Stomach (tissue), 9 donors: ENCODE results near the gene NEMF. TPM values are rescaled to one million over a fixed set of nuclear protein-coding genes. Genes with fewer than 3 reads are reported as not detected.

ENCODE experiments used
- DNase-seq, 2 donors: peaks; one replicate each; pipeline versions ENCODE4 v3.0.0 to v3.0.0-alpha.2; 2013 to 2019
- H3K27ac ChIP-seq, 5 donors: fragments of 200-600 bp in 4 of 5; sonication (generic) in 4 of 5; one replicate each; pipeline ENCODE4 v1.5.1; 2013 to 2019; ENCODE audit warnings: mild to moderate bottlenecking in 1 of 5, moderate library complexity in 1 of 5
- H3K27me3 ChIP-seq, 3 donors: fragments of 200-600 bp; sonication (generic); one replicate each; pipeline ENCODE4 v1.5.1; 2017 to 2019; ENCODE audit warnings: mixed run types in 1 of 3
- H3K36me3 ChIP-seq, 4 donors: fragments of 200-600 bp; sonication (generic); 1 replicate in 3 of 4; 2 replicates in 1 of 4; pipeline ENCODE4 v1.5.1; 2016 to 2019
- H3K4me1 ChIP-seq, 4 donors: fragments of 200-600 bp; sonication (generic); one replicate each; pipeline ENCODE4 v1.5.1; 2016 to 2019
- H3K4me3 ChIP-seq, 4 donors: fragments of 200-600 bp; sonication (generic) in 3 of 4; one replicate each; pipeline ENCODE4 v1.5.1; 2016 to 2019; ENCODE audit warnings: mild to moderate bottlenecking in 1 of 4
- H3K9me3 ChIP-seq, 4 donors: fragments of 200-600 bp; sonication (generic); one replicate each; pipeline ENCODE4 v1.5.1; 2016 to 2019
- CTCF ChIP-seq, 7 experiments: fragments of 450-650 bp in 4 of 7; fragments of 200-600 bp in 3 of 7; sonication (generic) in 3 of 7; IDR thresholded peaks; one replicate each; pipeline ENCODE4 v1.5.1; 2016 to 2019; ENCODE audit warnings: antibody characterized with exemption in 7 of 7, control low read depth in 2 of 7, mild to moderate bottlenecking in 1 of 7
- EP300 ChIP-seq: sonication (generic); formaldehyde crosslinking; IDR thresholded peaks from one replicate; pipeline ENCODE4 v1.6.1; 2017; ENCODE audit warnings: antibody characterized with exemption
- POLR2A ChIP-seq, 4 donors: fragments of 450-650 bp; IDR thresholded peaks; one replicate each; pipeline ENCODE4 v1.6.1; 2016; ENCODE audit warnings: antibody characterized with exemption in 4 of 4, control low read depth in 2 of 4, mild to moderate bottlenecking in 1 of 4, moderate library complexity in 1 of 4
- POLR2AphosphoS5 ChIP-seq, 3 donors: sonication (generic); formaldehyde crosslinking; IDR thresholded peaks; one replicate each; pipeline ENCODE4 v1.6.1; 2016; ENCODE audit warnings: antibody characterized with exemption in 3 of 3
- WGBS, 5 donors: extraction: QIAGEN DNeasy Blood & Tissue Kit in 3 of 5; methylation state at CpG; one replicate each; pipeline versions ENCODE4 v1.1.5 to v1.1.7; 2013 to 2018; 5-methylcytosine and 5-hydroxymethylcytosine counted together
- intact Hi-C: fragments of 100-400 bp; cut with DNase I; formaldehyde crosslinking; loops from one replicate; pipeline ENCODE4 v1.15.1; 2023; ENCODE audit warnings: low total_unique reads
- polyA plus RNA-seq, 3 donors: library from polyadenylated mRNA; stranded (reverse); fragments of 200-250 nt; gene quantifications; one replicate each; pipeline ENCODE4 v1.2.3, GENCODE V29; 2013
- total RNA-seq, 5 donors: library from RNA; depleted of rRNA; stranded (reverse); fragments of >200 nt; gene quantifications; one replicate each; pipeline versions ENCODE4 v1.1.0 to v1.2.3, GENCODE V29; 2014 to 2016
- donor health status: healthy with polysubstance abuse.
- donor health status: Bipolar disorder and iron deficiency.
- donor health status: healthy.

Gene NEMF
- total and polyA plus RNA-seq, 8 donors: 14.8 to 478 (median 68.0) TPM

- Histone ChIP-seq H3K27ac (no peak overlapping the region), H3K27me3 (no peaks in the 10 kb centered on the region), H3K9me3 (no peaks in the 10 kb centered on the region), H3K4me3 (no peak overlapping the region), H3K4me1 (no peaks in the 10 kb centered on the region), H3K36me3 (peaks cover 41 to 94% (median 93%) of the 10 kb centered on the region in 4 donors)
- no peak for TF ChIP-seq POLR2A (IDR thresholded peaks at IDR 0.05)
- TF ChIP-seq CTCF (IDR thresholded peaks at IDR 0.05): no peak
- no peak for TF ChIP-seq POLR2AphosphoS5 (IDR thresholded peaks at IDR 0.05)
- TF ChIP-seq EP300: no peak
- WGBS, 5 donors: 0% methylated on average over 1 of the region's 1 CpG
- intact Hi-C loops: no loop called here
- DNase-seq: no peak
Observed at GRCh38 chr14:49808780-49809179, 43.8 kb downstream of the NEMF start.

- no peak overlapping the region for H3K4me3 ChIP-seq
- peaks cover 54 to 100% (median 100%) of the 10 kb centered on the region in 4 donors for H3K36me3 ChIP-seq
- intact Hi-C loops: no loop called here
Observed at GRCh38 chr14:49796025-49796424, 56.6 kb downstream of the NEMF start.

GRCh38 chr14:49792618-49793017 lies 60.0 kb downstream of the NEMF start:
- no peak overlapping the region for H3K27ac ChIP-seq
- H3K9me3 ChIP-seq: no peaks in the 10 kb centered on the region
- H3K27me3 ChIP-seq: no peaks in the 10 kb centered on the region
- 0% methylated on average over 1 of the region's 1 CpG for WGBS, 5 donors
- no peaks in the 10 kb centered on the region for H3K4me1 ChIP-seq
- intact Hi-C loops: no loop called here
- H3K36me3 ChIP-seq: peaks cover 55 to 100% (median 98%) of the 10 kb centered on the region in 4 donors
- H3K4me3 ChIP-seq: no peak overlapping the region
- no peak for TF ChIP-seq POLR2AphosphoS5 (IDR thresholded peaks at IDR 0.05)
- TF ChIP-seq EP300: no peak
- TF ChIP-seq CTCF (IDR thresholded peaks at IDR 0.05): no peak
- TF ChIP-seq POLR2A (IDR thresholded peaks at IDR 0.05): no peak
- DNase-seq: no peak

More at GRCh38 chr14:49796025-49796424, 56.6 kb downstream of the NEMF start:
- WGBS, 5 donors: 89 to 98% (median 93%) methylated on average over 2 of the region's 2 CpGs
- TF ChIP-seq POLR2AphosphoS5 (IDR thresholded peaks at IDR 0.05) (no peak), EP300 (no peak), CTCF (IDR thresholded peaks at IDR 0.05) (no peak), POLR2A (IDR thresholded peaks at IDR 0.05) (no peak)
- H3K27ac ChIP-seq: no peak overlapping the region
- no peak for DNase-seq
- H3K27me3 ChIP-seq: no peaks in the 10 kb centered on the region
- no peaks in the 10 kb centered on the region for H3K9me3 ChIP-seq
- no peaks in the 10 kb centered on the region for H3K4me1 ChIP-seq

GRCh38 chr14:49786315-49786714 lies 66.3 kb downstream of the NEMF start:
- Histone ChIP-seq H3K4me1 (no peaks in the 10 kb centered on the region), H3K9me3 (no peaks in the 10 kb centered on the region), H3K27me3 (no peaks in the 10 kb centered on the region), H3K4me3 (no peak overlapping the region), H3K27ac (no peak overlapping the region), H3K36me3 (peaks cover 63 to 100% (median 98%) of the 10 kb centered on the region in 4 donors)
- 96 to 100% (median 98%) methylated on average over 2 of the region's 2 CpGs for WGBS, 5 donors
- TF ChIP-seq CTCF (IDR thresholded peaks at IDR 0.05) (no peak), EP300 (no peak), POLR2A (IDR thresholded peaks at IDR 0.05) (no peak), POLR2AphosphoS5 (IDR thresholded peaks at IDR 0.05) (no peak)
- intact Hi-C loops: no loop called here
- DNase-seq: no peak
